Ishikawa (cell line): ENCODE measurements around the gene PRPS1.

ENCODE experiments used
- CEBPB ChIP-seq: IDR thresholded peaks from 2 replicates; pipeline ENCODE4 v1.6.1; 2012
- CREB1 ChIP-seq: IDR thresholded peaks from 2 replicates; pipeline ENCODE4 v1.6.1; 2012; ENCODE audit warnings: low read depth
- EGR1 ChIP-seq: IDR thresholded peaks from 2 replicates; pipeline ENCODE4 v1.6.1; 2012
- EP300 ChIP-seq: IDR thresholded peaks from 2 replicates; pipeline ENCODE4 v1.6.1; 2012; ENCODE audit warnings: borderline replicate concordance
- FOXM1 ChIP-seq: IDR thresholded peaks from 2 replicates; pipeline ENCODE4 v1.6.1; 2012; ENCODE audit warnings: low read depth, borderline replicate concordance
- MAX ChIP-seq: IDR thresholded peaks from 2 replicates; pipeline ENCODE4 v1.6.1; 2012
- NFIC ChIP-seq: IDR thresholded peaks from 2 replicates; pipeline ENCODE4 v1.6.1; 2012
- RAD21 ChIP-seq: IDR thresholded peaks from 2 replicates; pipeline ENCODE4 v1.6.1; 2012; ENCODE audit warnings: low read depth
- REST ChIP-seq: IDR thresholded peaks from 2 replicates; pipeline ENCODE4 v1.6.1; 2012; ENCODE audit warnings: low read depth, mild to moderate bottlenecking
- TAF1 ChIP-seq: IDR thresholded peaks from 2 replicates; pipeline ENCODE4 v1.6.1; 2012; ENCODE audit warnings: low read depth, mild to moderate bottlenecking
- TCF12 ChIP-seq: IDR thresholded peaks from 2 replicates; pipeline ENCODE4 v1.6.1; 2012; ENCODE audit warnings: low read depth
- TEAD4 ChIP-seq: IDR thresholded peaks from 2 replicates; pipeline ENCODE4 v1.6.1; 2012
- USF1 ChIP-seq: IDR thresholded peaks from 2 replicates; pipeline ENCODE4 v1.6.1; 2012
- YY1 ChIP-seq: IDR thresholded peaks from 2 replicates; pipeline ENCODE4 v1.6.1; 2012; ENCODE audit warnings: low read depth
- ZBTB7A ChIP-seq: IDR thresholded peaks from 2 replicates; pipeline ENCODE4 v1.6.1; 2012; ENCODE audit warnings: low read depth

The PRPS1 gene

GRCh38 chrX:107626916-107627315 lies 1.4 kb upstream of the PRPS1 start:
- TF ChIP-seq CEBPB (no peak), ZBTB7A (no peak), YY1 (no peak), MAX (no peak), CREB1 (no peak), TAF1 (no peak), RAD21 (no peak), REST (no peak), EP300 (no peak), NFIC (no peak), FOXM1 (no peak), TEAD4 (no peak), USF1 (no peak), TCF12 (no peak), EGR1 (no peak)

- no peak for TF ChIP-seq EGR1
- no peak for TF ChIP-seq NFIC
- peak; percentile 52; the same call in 1 of the 2 replicates for TF ChIP-seq MAX
- no peak for TF ChIP-seq RAD21
- TF ChIP-seq CREB1, result no peak
- peak; percentile 40 for TF ChIP-seq USF1
- no peak for TF ChIP-seq EP300
These were observed 591 bp downstream of the PRPS1 start for GRCh38 chrX:107628662-107629539.

- TF ChIP-seq REST, result no peak
- no peak for TF ChIP-seq TCF12
- no peak for TF ChIP-seq MAX
- no peak for TF ChIP-seq CEBPB
- TF ChIP-seq YY1, result no peak
- no peak for TF ChIP-seq FOXM1
- no peak for TF ChIP-seq EGR1
- no peak for TF ChIP-seq ZBTB7A
- TF ChIP-seq RAD21, result no peak
- no peak for TF ChIP-seq EP300
- no peak for TF ChIP-seq NFIC
- no peak for TF ChIP-seq TEAD4
- TF ChIP-seq USF1, result no peak
These were observed 1.2 kb downstream of the PRPS1 start for GRCh38 chrX:107629540-107629909.

GRCh38 chrX:107630031-107630689 lies 1.9 kb downstream of the PRPS1 start:
- no peak for TF ChIP-seq FOXM1
- TF ChIP-seq CEBPB, result no peak
- TF ChIP-seq CREB1, result no peak
- TF ChIP-seq RAD21, result no peak
- TF ChIP-seq NFIC, result no peak
- no peak for TF ChIP-seq EP300
- no peak for TF ChIP-seq ZBTB7A
- TF ChIP-seq TEAD4, result no peak
- TF ChIP-seq USF1, result no peak
- no peak for TF ChIP-seq TCF12
- no peak for TF ChIP-seq EGR1
- no peak for TF ChIP-seq REST
- TF ChIP-seq MAX, result no peak
- no peak for TF ChIP-seq YY1
- TF ChIP-seq TAF1, result no peak
